Adrenal gland (tissue), 12 donors: ENCODE data around the gene DRICH1. TPM values are rescaled to one million over a fixed set of nuclear protein-coding genes. Genes with fewer than 3 reads are reported as not detected.

Source experiments
- DNase-seq, 7 donors: peaks; one replicate each; pipeline ENCODE4 v3.0.0-alpha.2; 2019 to 2020
- H3K27ac ChIP-seq, 5 donors: fragments of 200-600 bp; sonication (generic) in 4 of 5; 1 replicate in 3 of 5; 2 replicates in 2 of 5; pipeline versions ENCODE4 v1.5.1 to v1.8.0; 2016 to 2020; ENCODE audit warnings: mild to moderate bottlenecking in 1 of 5
- H3K27me3 ChIP-seq: fragments of 200-600 bp; 2 replicates; pipeline ENCODE4 v1.8.0; 2021
- H3K36me3 ChIP-seq, 2 donors: fragments of 200-600 bp; replicated peaks in 1 of 2; 1 replicate in 1 of 2; 2 replicates in 1 of 2; pipeline versions ENCODE4 v1.5.1 to v1.8.0; 2018 to 2022
- H3K4me1 ChIP-seq, 2 donors: fragments of 200-600 bp; replicated peaks in 1 of 2; 1 replicate in 1 of 2; 2 replicates in 1 of 2; pipeline versions ENCODE4 v1.5.1 to v1.8.0; 2018 to 2021
- H3K4me3 ChIP-seq, 4 donors: fragments of 200-600 bp; sonication (generic) in 3 of 4; one replicate each; pipeline ENCODE4 v1.5.1; 2016 to 2018
- H3K9me3 ChIP-seq, 3 donors: fragments of 200-600 bp; sonication (generic) in 1 of 3; replicated peaks in 1 of 3; 1 replicate in 2 of 3; 2 replicates in 1 of 3; pipeline versions ENCODE4 v1.5.1 to v1.8.0; 2016 to 2021
- POLR2A ChIP-seq, 2 donors: fragments of 450-650 bp; IDR thresholded peaks; one replicate each; pipeline ENCODE4 v1.6.1; 2017; ENCODE audit warnings: antibody characterized with exemption in 2 of 2, mild to moderate bottlenecking in 2 of 2, moderate library complexity in 1 of 2
- WGBS, 4 donors: extraction: QIAGEN DNeasy Blood & Tissue Kit in 2 of 4; methylation state at CpG; one replicate each; pipeline versions ENCODE4 v1.1.5 to v1.1.7; 2013 to 2017; 5-methylcytosine and 5-hydroxymethylcytosine counted together
- intact Hi-C, 2 donors: fragments of 100-400 bp; cut with DNase I; formaldehyde crosslinking; loops; one replicate each; pipeline versions ENCODE4 v1.14.1 to v1.15.0; 2022 to 2023
- polyA plus RNA-seq, 3 donors: library from polyadenylated mRNA; stranded (reverse); fragments of 200-250 nt in 2 of 3; fragments of 350-450 nt in 1 of 3; fragmentation: Illumina TruSeq in 1 of 3; extraction: RNeasy Lipid Tissue Mini Kit (QIAGEN cat#74804) in 1 of 3; gene quantifications; one replicate each; pipeline ENCODE4 v1.2.3, GENCODE V29; 2013 to 2014
- total RNA-seq, 9 donors: library from RNA; depleted of rRNA in 4 of 9; stranded (reverse); fragments of >200 nt in 4 of 9; fragments of 120-200 nt in 1 of 9; fragmentation: NEBNext Ultra II Directional in 1 of 9; extraction: Animal tissue kit (Norgen Biotek cat#: 25700) in 1 of 9; gene quantifications; one replicate each; pipeline versions ENCODE4 v1.1.0 to v1.2.4, GENCODE V29; 2013 to 2023
- TF ChIP-seq, protein P1 (sequence below), 6 experiments: fragments of 450-650 bp in 4 of 6; fragments of 200-600 bp in 2 of 6; sonication (generic) in 1 of 6; IDR thresholded peaks; 1 replicate in 5 of 6; 2 replicates in 1 of 6; pipeline versions ENCODE4 v1.5.1 to v1.8.0; 2016 to 2021; ENCODE audit warnings: antibody characterized with exemption in 6 of 6, mild to moderate bottlenecking in 2 of 6, moderate library complexity in 1 of 6
- donor health status: healthy with polysubstance abuse.
- donor health status: Bipolar disorder and iron deficiency.
- donor health status: DM: yes; HTN: yes; CAD: no.
- donor health status: DM: no; HTN: no; CAD: no.
- donor health status: DM: no; HTN: no; CAD: no.
- donor health status: DM: yes; HTN: yes; CAD: no.

DRICH1 gene
- total and polyA plus RNA-seq, 12 donors = 0.26 to 6.0 (median 1.0) TPM; not detected in 5

DNA sequence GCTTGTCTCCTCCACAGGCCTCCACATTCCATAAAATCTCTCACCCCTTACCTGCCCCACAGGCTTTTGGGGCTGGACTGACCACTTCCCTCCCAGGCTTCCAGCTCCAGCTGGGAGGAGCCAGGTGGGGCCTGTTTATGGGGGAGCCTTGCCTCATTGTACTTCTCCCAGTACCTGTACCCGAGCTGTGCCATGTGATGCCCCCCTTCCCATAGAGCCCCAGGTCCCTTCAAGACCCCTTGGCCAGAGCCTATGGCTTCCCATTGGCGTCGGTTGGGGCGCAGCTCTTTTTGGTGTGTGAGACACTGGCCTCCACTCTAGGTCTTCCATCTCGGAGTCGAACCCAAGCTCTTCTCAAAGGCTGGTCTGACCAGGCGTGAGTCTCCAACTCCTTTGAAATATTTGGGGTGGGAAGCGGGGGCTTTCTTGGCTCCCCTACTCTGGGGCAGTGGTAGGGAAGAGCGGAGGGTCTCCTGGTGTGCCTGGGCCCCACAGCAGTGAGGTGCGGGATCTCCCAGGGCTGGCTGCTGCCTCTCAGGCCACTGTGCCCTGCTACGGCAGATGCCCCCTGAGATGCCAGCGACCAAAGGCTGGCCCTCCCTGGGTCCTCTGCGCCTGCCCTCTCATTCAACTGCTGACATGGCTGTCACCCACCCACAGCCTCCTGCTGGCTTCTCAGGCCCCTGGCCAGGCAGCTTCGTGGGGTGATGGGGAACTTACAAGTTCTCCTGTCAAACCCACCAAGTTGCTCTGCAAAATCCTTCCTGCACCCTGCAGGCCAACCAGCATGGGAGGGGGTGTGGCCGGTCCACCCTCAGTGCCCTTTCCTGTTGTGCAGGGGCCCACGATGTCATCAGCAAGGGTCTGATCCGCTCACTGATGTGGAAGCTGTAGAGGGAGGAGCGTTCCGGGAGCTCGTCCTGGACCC lies 25.7 kb downstream of the DRICH1 start:
- WGBS, 4 donors = 88 to 96% (median 91%) methylated on average over 17 to 20 of the region's 20 CpGs

DNA sequence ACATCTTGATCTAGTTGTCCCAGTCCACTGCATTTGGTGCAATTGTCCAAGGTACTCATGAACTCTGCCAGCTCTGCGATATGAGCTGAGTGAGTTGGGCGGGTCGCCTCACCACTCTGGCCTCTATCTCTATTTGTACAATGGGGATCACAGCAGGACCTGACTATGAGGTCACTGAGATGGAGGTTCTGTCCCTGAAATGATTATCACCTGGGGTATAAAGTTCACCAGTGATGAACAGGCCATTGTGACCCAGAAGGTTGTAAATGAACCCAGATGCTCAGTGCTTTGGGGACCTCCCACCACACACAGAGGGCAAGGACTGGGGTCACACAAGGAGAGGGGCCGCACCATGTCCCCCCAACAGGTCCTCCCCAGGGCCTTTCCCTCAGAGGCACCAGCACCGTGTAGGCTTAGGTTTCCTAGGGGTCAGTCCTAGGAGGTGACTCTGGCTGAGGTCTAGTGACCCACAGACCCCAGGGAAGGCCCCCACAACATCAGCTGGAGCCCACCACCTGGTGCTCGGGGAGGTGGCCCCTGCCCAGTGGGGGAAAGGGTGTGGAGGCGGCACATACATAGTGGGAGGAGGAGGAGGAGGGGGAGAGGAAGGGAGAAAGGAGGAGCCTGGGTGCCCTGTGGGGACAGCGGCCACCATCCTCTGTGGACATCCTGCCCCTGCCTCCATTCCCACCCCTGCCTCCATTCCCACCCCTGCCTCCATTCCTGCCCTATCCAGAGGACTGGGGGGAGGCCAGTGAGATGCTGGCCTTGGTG lies 27.0 kb downstream of the DRICH1 start:
- WGBS, 4 donors = 75 to 88% (median 83%) methylated on average over 4 to 8 of the region's 8 CpGs
- no peak for DNase-seq
- intact Hi-C loops = no loop called here
- TF ChIP-seq POLR2A (IDR thresholded peaks at IDR 0.05) = no peak
- TF ChIP-seq, protein P1, sequence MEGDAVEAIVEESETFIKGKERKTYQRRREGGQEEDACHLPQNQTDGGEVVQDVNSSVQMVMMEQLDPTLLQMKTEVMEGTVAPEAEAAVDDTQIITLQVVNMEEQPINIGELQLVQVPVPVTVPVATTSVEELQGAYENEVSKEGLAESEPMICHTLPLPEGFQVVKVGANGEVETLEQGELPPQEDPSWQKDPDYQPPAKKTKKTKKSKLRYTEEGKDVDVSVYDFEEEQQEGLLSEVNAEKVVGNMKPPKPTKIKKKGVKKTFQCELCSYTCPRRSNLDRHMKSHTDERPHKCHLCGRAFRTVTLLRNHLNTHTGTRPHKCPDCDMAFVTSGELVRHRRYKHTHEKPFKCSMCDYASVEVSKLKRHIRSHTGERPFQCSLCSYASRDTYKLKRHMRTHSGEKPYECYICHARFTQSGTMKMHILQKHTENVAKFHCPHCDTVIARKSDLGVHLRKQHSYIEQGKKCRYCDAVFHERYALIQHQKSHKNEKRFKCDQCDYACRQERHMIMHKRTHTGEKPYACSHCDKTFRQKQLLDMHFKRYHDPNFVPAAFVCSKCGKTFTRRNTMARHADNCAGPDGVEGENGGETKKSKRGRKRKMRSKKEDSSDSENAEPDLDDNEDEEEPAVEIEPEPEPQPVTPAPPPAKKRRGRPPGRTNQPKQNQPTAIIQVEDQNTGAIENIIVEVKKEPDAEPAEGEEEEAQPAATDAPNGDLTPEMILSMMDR (IDR thresholded peaks at IDR 0.05) = no peak
- H3K36me3 ChIP-seq = no peaks in the 10 kb centered on the region
- no peaks in the 10 kb centered on the region for H3K9me3 ChIP-seq
- H3K27ac ChIP-seq = no peak overlapping the region
- H3K4me3 ChIP-seq = no peak overlapping the region
- no peaks in the 10 kb centered on the region for H3K27me3 ChIP-seq
- no peaks in the 10 kb centered on the region for H3K4me1 ChIP-seq

More for the DNA sequence above, 25.7 kb downstream of the DRICH1 start:
- no peaks in the 10 kb centered on the region for H3K27me3 ChIP-seq
- intact Hi-C loops = no loop called here
- TF ChIP-seq, protein P1 (IDR thresholded peaks at IDR 0.05) = no peak
- TF ChIP-seq POLR2A (IDR thresholded peaks at IDR 0.05) = no peak
- H3K4me3 ChIP-seq = no peak overlapping the region
- H3K36me3 ChIP-seq = no peaks in the 10 kb centered on the region
- no peak for DNase-seq
- no peak overlapping the region for H3K27ac ChIP-seq
- H3K4me1 ChIP-seq = no peaks in the 10 kb centered on the region
- H3K9me3 ChIP-seq = no peaks in the 10 kb centered on the region

DNA sequence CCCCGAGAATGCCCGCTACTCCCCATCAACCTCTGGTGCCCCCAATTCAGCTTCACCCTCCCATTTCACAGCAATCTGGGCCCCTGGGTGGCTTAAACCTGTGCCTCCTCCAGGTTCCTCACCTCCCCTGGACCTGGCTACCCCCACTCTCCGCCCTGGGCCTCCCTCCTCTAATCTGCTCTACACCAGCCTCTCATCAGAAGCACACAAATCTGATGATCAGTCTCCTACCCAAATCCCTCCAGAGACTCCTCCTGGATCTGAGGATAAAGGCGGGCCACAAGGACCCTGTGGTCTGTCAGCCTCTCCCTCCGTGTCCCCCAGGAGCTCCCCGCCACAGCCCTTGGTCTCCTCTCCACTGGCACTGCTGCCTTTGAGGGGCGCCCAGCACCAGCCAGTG lies 28.9 kb downstream of the DRICH1 start:
- H3K27me3 ChIP-seq = no peaks in the 10 kb centered on the region
- H3K36me3 ChIP-seq = no peaks in the 10 kb centered on the region

More for the DNA sequence above, 28.9 kb downstream of the DRICH1 start:
- no peaks in the 10 kb centered on the region for H3K9me3 ChIP-seq
- intact Hi-C loops = no loop called here
- 85 to 93% (median 89%) methylated on average over 6 to 7 of the region's 7 CpGs for WGBS, 4 donors
- H3K4me3 ChIP-seq = no peak overlapping the region
- no peak for TF ChIP-seq POLR2A (IDR thresholded peaks at IDR 0.05)
- TF ChIP-seq, protein P1 (IDR thresholded peaks at IDR 0.05) = no peak
- no peaks in the 10 kb centered on the region for H3K4me1 ChIP-seq
- no peak for DNase-seq
- H3K27ac ChIP-seq = no peak overlapping the region
